ENCODE measurements around the gene GALNT2. TPM values are rescaled to one million over a fixed set of nuclear protein-coding genes. Genes with fewer than 3 reads are reported as not detected.

GALNT2 gene
- total and polyA plus RNA-seq, 9 of the 15 experiments (the other 6 are each of a cell fraction or from before 2014, with no cell fraction given): 1.6 to 106 (median 51.9) TPM

DNA sequence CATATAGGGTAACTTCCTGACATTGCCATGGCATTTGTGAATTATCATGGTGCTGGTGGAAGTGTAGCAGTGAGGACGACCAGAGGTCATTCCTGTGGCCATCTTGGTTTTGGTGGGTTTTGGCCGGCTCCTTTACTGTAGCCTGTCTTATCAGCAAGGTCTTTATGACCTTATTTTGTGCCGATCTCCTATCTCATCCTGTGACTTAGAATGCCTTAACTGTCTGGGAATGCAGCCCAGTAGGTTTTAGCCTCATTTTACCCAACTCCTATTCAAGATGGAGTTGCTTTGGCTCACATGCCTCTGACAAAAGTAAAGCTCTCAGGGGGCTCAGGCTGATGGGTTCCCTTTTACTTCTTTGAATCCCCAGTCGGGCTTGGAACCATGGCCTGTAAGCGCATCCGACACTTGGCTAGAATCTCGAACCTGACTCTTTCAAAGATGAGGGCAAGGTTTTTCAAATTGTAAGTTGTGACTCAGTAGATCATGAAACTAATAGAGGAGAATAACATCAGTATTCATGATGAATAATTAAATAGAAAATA lies 85.0 kb downstream of the GALNT2 start (continued):
- TF ChIP-seq, protein P1, sequence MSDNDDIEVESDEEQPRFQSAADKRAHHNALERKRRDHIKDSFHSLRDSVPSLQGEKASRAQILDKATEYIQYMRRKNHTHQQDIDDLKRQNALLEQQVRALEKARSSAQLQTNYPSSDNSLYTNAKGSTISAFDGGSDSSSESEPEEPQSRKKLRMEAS (CRISPR knock-in tag; IDR thresholded peaks at IDR 0.05): no peak
- TF ChIP-seq CBFA2T3 (IDR thresholded peaks at IDR 0.05): no peak
- no peak for TF ChIP-seq NR2C1 (IDR thresholded peaks at IDR 0.05)
- TF ChIP-seq NR2C1 (tag; IDR thresholded peaks at IDR 0.05): peak; percentile 94
- peak; percentile 72 for TF ChIP-seq NFIX (CRISPR knock-in tag; IDR thresholded peaks at IDR 0.05; ENCODE audit: low read depth)
- TF ChIP-seq, protein P2, sequence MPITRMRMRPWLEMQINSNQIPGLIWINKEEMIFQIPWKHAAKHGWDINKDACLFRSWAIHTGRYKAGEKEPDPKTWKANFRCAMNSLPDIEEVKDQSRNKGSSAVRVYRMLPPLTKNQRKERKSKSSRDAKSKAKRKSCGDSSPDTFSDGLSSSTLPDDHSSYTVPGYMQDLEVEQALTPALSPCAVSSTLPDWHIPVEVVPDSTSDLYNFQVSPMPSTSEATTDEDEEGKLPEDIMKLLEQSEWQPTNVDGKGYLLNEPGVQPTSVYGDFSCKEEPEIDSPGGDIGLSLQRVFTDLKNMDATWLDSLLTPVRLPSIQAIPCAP (CRISPR knock-in tag; IDR thresholded peaks at IDR 0.05; ENCODE audit: borderline replicate concordance): no peak
- TF ChIP-seq KDM4B (IDR thresholded peaks at IDR 0.05; ENCODE audit: borderline replicate concordance in 2 of 2, low read depth in 1 of 2): no peak
- TF ChIP-seq KDM2B (CRISPR knock-in tag; IDR thresholded peaks at IDR 0.05): peak; percentile 79; the same call in 1 of the 2 replicates
- TF ChIP-seq PCBP1 (IDR thresholded peaks at IDR 0.05; ENCODE audit: low read depth, low read length, poor library complexity, severe bottlenecking): no peak
- peak; percentile 89 for TF ChIP-seq IFI16 (CRISPR knock-in tag; IDR thresholded peaks at IDR 0.05)
- no peak for TF ChIP-seq CSDE1 (IDR thresholded peaks at IDR 0.05)
- peak in 1 of 2 experiments; percentile 97; a peak in 2 of 4 replicates for TF ChIP-seq TEAD1 (CRISPR knock-in tag; IDR thresholded peaks at IDR 0.05)
- TF ChIP-seq, protein P3, sequence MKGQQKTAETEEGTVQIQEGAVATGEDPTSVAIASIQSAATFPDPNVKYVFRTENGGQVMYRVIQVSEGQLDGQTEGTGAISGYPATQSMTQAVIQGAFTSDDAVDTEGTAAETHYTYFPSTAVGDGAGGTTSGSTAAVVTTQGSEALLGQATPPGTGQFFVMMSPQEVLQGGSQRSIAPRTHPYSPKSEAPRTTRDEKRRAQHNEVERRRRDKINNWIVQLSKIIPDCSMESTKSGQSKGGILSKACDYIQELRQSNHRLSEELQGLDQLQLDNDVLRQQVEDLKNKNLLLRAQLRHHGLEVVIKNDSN (CRISPR knock-in tag; IDR thresholded peaks at IDR 0.05): no peak
- no peak for TF ChIP-seq RBM34 (IDR thresholded peaks at IDR 0.05; ENCODE audit: borderline replicate concordance, insufficient read depth, low read length)
- TF ChIP-seq EP400 (IDR thresholded peaks at IDR 0.05): no peak
- no peak for TF ChIP-seq SETDB1 (IDR thresholded peaks at IDR 0.05; ENCODE audit: low read length)
- TF ChIP-seq GABPA (tag; conservative IDR thresholded peaks at IDR 0.05; ENCODE audit: low read depth): no peak; the same call in 1 of the 2 replicates
- TF ChIP-seq, protein P4, sequence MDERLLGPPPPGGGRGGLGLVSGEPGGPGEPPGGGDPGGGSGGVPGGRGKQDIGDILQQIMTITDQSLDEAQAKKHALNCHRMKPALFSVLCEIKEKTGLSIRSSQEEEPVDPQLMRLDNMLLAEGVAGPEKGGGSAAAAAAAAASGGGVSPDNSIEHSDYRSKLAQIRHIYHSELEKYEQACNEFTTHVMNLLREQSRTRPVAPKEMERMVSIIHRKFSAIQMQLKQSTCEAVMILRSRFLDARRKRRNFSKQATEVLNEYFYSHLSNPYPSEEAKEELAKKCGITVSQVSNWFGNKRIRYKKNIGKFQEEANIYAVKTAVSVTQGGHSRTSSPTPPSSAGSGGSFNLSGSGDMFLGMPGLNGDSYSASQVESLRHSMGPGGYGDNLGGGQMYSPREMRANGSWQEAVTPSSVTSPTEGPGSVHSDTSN (CRISPR knock-in tag; IDR thresholded peaks at IDR 0.05; ENCODE audit: low read depth): no peak
- TF ChIP-seq, protein P4 (tag; conservative IDR thresholded peaks at IDR 0.05; ENCODE audit: low read depth): peak; percentile 65
- TF ChIP-seq HNRNPLL (IDR thresholded peaks at IDR 0.05; ENCODE audit: low read depth, low read length, poor library complexity, severe bottlenecking): no peak
- no peak for TF ChIP-seq MED1 (CRISPR knock-in tag; IDR thresholded peaks at IDR 0.05; ENCODE audit: borderline replicate concordance)
- no peak for TF ChIP-seq NR2F6 (CRISPR knock-in tag; IDR thresholded peaks at IDR 0.05)
- TF ChIP-seq, protein P5, sequence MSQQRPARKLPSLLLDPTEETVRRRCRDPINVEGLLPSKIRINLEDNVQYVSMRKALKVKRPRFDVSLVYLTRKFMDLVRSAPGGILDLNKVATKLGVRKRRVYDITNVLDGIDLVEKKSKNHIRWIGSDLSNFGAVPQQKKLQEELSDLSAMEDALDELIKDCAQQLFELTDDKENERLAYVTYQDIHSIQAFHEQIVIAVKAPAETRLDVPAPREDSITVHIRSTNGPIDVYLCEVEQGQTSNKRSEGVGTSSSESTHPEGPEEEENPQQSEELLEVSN (IDR thresholded peaks at IDR 0.05; ENCODE audit: borderline replicate concordance in 1 of 2, extremely low read depth in 1 of 2, insufficient read depth in 1 of 2, insufficient read length in 1 of 2, low read depth in 1 of 2, low read length in 1 of 2, poor library complexity in 1 of 2, severe bottlenecking in 1 of 2): no peak
- no peak for TF ChIP-seq PHF21A (IDR thresholded peaks at IDR 0.05; ENCODE audit: borderline replicate concordance, low read depth)

Data from K562 (cell line).